PC-9 (cell line): ENCODE measurements around the gene NARS2.

Source experiments
- CTCF ChIP-seq: fragments of 200-600 bp; sonication (generic); conservative IDR thresholded peaks from 2 replicates; pipeline ENCODE4 v1.6.1; 2017; ENCODE audit warnings: mixed run types, antibody characterized with exemption, mild to moderate bottlenecking, moderate library complexity
- EZH2 ChIP-seq: fragments of 200-600 bp; sonication (generic); IDR thresholded peaks from 2 replicates; pipeline ENCODE4 v1.8.0; 2017; ENCODE audit warnings: antibody characterized with exemption, low read depth

DNA sequence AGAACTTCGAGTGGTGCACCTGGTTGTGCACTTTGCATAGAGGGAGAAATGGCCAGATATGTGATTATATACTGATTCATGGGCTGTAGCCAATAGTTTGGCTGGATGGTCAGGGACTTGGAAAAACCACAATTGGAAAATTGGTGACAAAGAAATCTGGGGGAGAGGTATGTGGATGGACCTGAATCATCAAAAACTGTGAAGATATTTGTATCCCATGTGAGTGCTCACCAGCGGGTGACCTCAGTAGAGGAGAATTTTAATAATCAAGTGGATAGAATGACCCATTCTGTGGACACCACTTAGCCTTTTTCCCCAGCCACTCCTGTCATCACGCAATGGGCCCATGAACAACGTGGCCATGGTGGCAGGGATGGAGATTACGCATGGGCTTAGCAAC is 48.0 kb upstream of the NARS2 start:
- TF ChIP-seq CTCF (no peak), EZH2 (no peak)
